GM18867 (cell line): Measurements from ENCODE around the gene KDM4C.
"Not testable (repeated sequence)": the region's sequence is repeated elsewhere in the genome, so short reads cannot be mapped to it uniquely, and the experiment has no call there.

Source experiments
- ATAC-seq: cut with Tn5 transposase; IDR thresholded peaks from one replicate; pipeline ENCODE4 v1.9.1; 2021; ENCODE audit warnings: mild to moderate bottlenecking, moderate library complexity; ENCODE audit not compliant: unreplicated experiment

KDM4C gene

GRCh38 chr9:6763244-6763643 is 5.5 kb downstream of the KDM4C start:
- no peak for ATAC-seq

DNA sequence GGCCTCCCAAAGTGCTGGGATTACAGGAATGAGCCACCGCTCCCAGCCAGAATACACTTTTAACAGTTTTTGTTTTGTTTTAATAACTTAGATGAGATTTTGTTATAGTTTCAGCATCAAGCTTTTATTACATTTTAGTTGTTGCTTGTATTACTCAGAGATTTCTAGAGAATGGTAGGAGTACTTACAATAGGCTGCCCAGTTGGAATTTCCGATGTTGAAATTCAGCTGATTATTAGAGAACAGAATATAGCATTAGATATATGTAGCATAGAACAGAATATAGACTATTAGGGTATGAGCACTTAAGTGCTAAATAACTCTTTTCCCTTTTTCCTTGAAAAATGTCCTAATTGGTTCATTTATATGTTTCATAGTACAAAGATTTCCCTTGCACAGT is 6.2 kb downstream of the KDM4C start:
- ATAC-seq, result no peak

GRCh38 chr9:6764523-6764922 is 6.8 kb downstream of the KDM4C start:
- no peak for ATAC-seq

DNA sequence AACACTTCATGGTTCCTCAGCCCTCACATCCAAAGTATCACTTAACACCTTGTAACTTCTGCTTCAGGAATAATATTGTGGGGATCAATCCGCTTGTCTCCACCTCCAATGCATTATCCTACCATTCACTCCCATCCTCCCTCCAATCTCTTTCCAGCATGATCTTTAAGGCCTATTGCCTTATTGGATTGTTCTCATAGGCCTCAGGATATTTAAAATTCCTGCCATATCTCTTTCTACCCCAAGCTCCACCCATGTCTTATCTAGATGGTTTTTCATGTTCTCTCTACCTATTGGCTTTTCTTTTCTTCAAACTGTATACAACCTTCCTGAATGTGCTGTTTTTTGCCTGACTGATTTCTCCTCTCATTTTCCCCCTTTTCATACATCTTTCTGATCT is 7.2 kb downstream of the KDM4C start:
- ATAC-seq, result no peak

GRCh38 chr9:6765396-6765795 is 7.6 kb downstream of the KDM4C start:
- ATAC-seq, result no peak

- no peak for ATAC-seq
These were observed 8.8 kb downstream of the KDM4C start for GRCh38 chr9:6766606-6767005.

DNA sequence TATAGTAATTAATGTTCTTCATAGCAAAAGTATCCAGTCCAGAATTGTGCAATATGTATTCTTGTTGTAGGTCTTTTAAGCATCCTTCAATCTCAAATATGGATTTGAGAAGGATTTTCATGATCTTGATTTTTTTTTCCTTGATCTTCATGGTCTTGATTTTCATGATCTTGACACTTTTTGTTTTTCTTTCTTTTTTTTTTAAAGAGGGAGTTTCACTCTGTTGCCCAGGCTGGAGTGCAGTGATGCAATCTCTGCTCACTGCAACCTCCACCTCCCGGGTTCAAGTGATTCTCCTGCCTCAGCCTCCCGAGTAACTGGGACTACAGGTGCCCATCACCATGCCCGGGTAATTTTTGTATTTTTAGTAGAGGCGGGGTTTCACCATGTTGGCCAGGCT is 10.8 kb downstream of the KDM4C start:
- not testable (repeated sequence) for ATAC-seq

DNA sequence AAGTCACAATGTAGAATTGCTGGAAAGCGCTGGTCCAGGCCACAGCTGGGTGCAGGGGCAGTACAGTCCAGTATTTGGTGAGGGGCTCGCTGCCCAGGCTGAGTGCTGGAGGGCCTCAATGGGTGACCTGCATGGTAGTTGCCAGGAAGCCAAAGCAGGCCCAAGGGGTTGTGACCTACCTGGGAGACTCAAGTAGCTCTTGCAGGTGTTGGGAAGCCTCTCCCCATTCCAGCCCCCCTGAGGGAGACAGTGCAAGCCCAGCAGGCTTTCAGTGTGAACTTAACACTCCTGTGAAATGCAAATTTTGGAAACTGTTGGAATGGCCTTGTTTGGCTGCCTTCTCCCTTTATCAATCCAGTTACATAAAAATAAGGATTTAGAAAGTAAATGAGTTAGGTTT is 13.9 kb downstream of the KDM4C start:
- ATAC-seq, result no peak

GRCh38 chr9:6777213-6777902 is 19.6 kb downstream of the KDM4C start:
- no peak for ATAC-seq

- no peak for ATAC-seq
These were observed 21.9 kb downstream of the KDM4C start for GRCh38 chr9:6779417-6780241.

GRCh38 chr9:6780690-6781089 is 22.9 kb downstream of the KDM4C start:
- ATAC-seq, result no peak

DNA sequence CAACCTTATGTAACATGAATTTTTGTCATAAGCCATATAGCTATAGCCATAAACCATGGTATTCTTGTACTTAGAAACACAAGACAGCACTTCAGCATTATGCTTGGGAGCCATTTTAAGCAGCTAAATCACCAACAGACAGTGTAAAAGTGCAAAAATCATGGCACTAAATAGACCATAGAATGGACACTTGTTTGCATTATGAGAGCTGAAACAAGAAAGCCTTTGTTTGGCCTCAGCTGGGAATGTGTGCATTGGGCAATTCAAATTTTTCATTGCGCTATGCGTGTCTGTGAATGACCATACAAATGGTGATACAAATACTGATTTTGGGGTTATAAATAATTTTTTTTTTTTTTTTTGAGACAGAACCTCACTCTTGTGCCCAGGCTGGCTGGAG is 23.7 kb downstream of the KDM4C start:
- ATAC-seq, result no peak

GRCh38 chr9:6782345-6782744 is 24.6 kb downstream of the KDM4C start:
- no peak for ATAC-seq

- ATAC-seq, result no peak
These were observed 25.2 kb downstream of the KDM4C start for GRCh38 chr9:6782981-6783380.

GRCh38 chr9:6783753-6784152 is 26.0 kb downstream of the KDM4C start:
- ATAC-seq, result no peak

- no peak for ATAC-seq
These were observed 27.9 kb downstream of the KDM4C start for GRCh38 chr9:6785682-6786081.

DNA sequence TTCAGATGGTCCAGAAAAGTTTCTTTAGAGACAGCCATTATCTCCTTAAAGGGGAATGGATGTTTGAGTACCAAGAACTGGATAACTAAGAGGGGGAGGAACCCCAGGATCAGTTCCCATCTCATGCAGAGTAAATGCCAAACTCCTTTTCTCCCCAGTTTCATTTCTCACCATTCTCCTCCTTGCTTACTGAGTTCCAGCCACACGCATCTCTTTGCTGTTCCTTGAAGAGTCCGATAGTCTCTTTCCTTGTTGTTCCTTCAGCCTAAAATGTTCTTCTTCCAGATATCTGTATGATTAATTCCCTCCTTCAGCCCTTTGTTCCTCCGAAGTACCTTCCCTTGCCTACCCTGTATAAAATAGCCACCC is 30.0 kb downstream of the KDM4C start:
- ATAC-seq, result no peak

- ATAC-seq, result no peak
These were observed 30.6 kb downstream of the KDM4C start for GRCh38 chr9:6788162-6789016.

- not testable (repeated sequence) for ATAC-seq
These were observed 31.2 kb downstream of the KDM4C start for GRCh38 chr9:6789017-6789338.

- ATAC-seq, result no peak
These were observed 33.1 kb downstream of the KDM4C start for GRCh38 chr9:6790866-6791265.

DNA sequence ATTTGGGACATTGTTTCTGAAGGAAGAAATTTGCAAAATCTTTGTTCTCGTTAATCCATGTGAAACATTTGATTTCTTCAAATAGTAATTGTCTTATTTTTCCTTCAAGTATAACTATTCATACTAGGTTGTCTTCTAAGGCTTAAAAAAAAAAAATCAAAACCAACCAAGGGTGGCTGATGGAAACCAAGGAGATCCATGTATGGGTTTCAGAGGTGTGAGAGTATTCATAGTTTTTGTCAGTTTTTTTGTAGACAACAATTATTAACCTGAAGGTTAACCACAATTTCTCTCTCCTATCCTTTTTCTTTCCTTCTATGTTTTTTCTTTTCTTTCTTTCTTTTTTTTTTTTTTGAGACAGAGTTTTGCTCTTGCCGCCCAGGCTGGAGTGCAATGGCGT is 35.4 kb downstream of the KDM4C start:
- ATAC-seq, result no peak

DNA sequence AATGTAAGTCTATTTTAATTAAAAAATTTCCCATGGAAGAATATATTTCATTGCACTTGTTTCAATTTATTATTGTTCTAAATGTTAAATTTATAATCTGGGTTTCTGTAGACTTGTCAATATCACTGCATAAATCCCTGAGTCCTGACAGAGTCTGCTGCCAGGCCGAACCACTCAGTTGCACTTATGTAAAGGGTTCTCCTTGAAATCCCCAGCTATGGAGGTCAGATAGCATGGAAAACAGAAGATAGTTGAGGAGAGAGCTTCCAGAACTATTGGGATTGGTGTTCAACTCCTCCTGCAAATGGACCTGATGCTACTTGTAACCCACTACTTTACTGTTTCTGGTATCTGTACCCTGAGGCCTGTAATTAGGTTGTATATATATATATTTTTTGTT is 37.2 kb downstream of the KDM4C start:
- ATAC-seq, result no peak
